SK-N-DZ (cell line): ENCODE results near the gene HTR3B.
"Not testable (repeated sequence)": the region's sequence is repeated elsewhere in the genome, so short reads cannot be mapped to it uniquely, and the experiment has no call there.

Source experiments
- DNase-seq: peaks from one replicate; pipeline ENCODE4 v3.0.0-alpha.2; 2015; ENCODE audit warnings: low spot score

Gene HTR3B

DNA sequence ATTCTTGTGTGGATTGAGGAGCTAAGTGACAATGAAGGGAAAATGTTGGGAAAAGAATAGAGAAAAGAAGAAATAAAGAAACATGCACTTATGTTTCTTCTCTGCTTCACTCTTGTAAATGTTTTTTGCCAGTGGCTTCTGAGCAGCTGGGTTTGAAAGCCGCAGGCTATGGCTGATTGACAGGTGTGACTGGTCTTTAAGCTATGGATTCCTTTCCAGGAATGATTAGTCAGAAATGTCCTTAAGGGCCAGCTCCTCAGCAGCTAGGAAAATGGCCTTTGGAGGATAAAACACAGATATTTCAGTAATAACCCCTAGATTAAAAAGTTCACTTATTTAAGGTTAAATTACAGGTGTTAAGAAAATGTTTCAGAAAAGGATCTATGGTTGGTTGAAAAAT lies 22.7 kb upstream of the HTR3B start:
- DNase-seq, result no peak

- DNase-seq, result no peak
Observed at GRCh38 chr11:113884361-113884836, 20.2 kb upstream of the HTR3B start.

DNA sequence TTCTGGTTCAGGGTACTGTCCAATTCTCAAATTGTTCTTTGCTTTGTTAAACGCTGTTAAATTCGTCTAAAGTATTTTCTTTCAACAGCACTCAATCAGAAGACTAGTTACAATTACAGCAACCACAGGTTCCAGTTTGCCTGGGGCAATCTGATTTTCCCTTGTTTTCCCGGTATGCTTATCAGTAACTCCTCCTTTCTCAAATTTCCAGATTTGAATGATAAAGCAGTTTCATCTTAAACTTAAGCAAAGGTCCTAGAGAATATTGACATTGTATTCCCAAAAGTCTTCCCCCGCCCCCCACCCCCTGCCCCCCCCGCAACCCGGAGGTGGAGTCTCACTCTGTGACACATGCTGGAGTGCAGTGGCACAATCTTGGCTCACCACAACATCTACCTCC lies 18.7 kb upstream of the HTR3B start:
- DNase-seq, result no peak

DNA sequence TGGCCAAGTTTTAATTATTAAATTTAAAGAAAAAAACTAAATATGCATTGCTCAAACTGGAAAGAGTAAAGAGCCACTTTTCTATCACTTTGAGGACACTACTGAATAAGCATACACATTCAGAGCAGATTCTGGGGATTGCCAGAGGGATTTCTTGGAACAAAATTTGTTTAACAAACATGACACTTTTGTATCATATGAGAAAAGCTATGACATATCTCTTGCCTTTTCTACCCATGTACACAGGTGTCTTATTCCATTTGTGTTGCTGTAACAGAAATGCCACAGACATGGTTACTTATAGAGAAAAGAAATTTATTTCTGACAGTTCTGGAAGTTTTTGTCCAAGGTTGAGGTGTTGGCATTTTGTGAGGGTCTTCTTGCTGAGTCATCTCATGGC lies 15.7 kb upstream of the HTR3B start:
- no peak for DNase-seq

DNA sequence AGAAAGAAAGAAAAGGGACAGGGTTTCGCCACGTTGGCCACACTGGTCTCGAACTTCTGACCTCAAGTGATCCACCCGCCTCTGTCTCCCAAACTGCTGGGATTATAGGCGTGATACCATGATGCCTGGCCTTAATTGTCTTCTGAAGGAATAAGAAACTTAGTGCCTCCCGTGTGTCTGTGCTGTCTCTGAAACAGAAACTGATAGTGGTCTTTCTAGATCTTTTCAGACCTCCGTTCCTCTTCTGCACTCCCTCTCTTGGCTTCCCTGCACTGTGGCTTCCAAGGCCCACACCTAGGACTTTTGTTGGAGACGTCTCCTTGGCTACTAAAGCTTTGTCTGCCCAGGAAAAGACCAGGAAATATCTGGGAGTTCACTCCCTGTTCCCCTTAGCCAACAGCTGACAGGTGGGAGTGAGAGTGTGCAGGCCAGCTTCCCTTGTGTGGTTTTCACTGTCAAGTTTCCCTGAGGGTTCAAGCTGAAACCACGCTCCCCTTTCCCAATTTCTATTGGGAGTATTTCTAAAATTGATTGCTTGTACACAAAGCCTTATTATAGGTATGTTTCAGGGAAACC lies 10.1 kb upstream of the HTR3B start:
- no peak for DNase-seq

DNA sequence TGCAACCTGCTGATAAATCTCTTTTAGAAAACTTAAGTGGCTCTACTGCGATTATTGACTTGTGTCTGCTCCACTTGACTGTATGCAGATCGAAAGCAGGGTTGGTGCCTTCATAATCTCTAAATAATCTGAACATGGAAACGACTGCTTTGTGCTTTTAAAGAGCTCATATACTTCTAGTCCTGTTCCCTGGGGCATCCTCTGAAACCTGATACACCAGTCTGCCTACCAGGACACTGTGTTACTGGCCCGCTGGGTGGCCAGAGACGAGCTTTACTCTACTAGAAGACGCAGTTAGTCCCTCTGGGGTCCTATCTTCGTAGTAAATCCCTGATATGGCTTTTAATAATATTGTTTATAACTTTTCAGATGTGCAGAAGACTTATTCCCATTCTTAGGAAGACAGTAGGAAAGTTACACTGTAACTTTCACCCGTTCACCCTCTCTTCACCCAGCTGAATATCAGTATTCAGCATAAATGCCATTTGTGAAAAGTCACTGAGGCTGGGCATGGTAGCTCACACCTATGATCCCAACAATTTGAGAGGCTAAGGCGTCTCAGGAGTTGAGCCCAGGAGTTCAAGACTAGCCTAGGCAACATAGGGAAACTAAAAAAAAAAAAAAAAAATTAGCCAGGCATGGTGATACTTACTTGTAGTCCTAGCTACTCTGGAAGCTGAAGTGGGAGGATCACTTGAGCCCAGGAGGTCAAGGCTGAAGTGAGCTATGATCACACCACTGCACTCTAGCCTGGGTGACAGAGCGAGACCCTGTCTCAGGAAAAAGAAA lies 9.0 kb upstream of the HTR3B start:
- DNase-seq, result peak; percentile 77

DNA sequence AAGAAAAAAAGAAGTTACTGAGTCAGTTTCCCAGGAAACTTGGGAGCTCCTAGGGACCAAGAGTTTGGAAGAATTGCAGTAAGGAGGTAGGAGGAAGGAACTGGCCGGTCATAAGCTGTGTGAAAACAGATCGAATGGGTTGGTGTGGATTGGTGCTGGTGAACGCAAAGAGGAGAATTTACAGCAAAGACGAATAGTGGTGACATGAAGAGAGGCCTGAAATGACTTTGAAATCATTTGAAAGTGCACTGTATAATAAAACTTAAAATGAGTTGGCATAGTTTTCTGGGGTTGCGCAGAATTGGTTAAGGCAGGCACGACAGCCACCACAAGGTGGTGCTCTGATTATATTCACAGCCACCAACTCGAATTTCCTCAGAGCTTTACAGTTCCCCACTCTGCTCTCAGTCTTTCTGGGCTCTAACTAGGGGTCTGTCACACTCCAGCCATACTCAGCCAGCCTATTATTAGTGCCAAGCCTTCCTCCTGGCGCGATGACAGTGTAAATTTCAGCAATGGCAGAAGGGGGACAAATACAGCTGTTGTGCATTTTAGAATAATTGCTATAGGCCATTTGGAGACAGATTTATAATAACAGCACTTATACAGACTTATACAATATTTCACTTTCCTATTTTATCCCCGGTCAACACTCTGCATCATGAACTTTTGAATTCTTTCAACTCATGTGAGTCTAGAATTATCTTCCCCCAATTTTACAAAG lies 8.3 kb upstream of the HTR3B start:
- peak; percentile 34 for DNase-seq

GRCh38 chr11:113901141-113901540 lies 3.5 kb upstream of the HTR3B start:
- no peak for DNase-seq

GRCh38 chr11:113906038-113906437 lies 1.4 kb downstream of the HTR3B start:
- peak; percentile 29 for DNase-seq

GRCh38 chr11:113906516-113906915 lies 1.9 kb downstream of the HTR3B start:
- DNase-seq, result no peak

- DNase-seq, result no peak
Observed at GRCh38 chr11:113907152-113907551, 2.6 kb downstream of the HTR3B start.

- DNase-seq, result no peak
Observed at GRCh38 chr11:113907681-113908080, 3.1 kb downstream of the HTR3B start.

DNA sequence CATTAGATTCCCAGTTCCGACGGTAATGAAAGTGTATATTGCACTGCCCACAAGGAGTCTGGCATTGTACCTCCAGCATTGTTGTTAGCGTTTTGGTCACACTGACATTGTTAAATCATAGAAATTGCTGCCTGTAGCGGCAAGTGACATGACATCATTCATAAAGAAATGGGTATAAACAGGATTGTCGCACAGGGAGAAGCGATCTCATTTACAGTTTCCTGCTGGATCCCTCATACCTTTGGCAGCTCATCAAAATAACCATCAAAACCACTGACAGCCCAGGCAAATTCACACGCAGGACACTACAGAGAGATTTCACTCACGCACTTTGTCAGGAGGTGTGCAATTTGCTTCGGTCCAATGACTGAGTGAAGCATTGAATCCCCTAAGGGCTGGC lies 3.5 kb downstream of the HTR3B start:
- no peak for DNase-seq

- DNase-seq, result not testable (repeated sequence)
Observed at GRCh38 chr11:113911491-113911890, 6.9 kb downstream of the HTR3B start.

DNA sequence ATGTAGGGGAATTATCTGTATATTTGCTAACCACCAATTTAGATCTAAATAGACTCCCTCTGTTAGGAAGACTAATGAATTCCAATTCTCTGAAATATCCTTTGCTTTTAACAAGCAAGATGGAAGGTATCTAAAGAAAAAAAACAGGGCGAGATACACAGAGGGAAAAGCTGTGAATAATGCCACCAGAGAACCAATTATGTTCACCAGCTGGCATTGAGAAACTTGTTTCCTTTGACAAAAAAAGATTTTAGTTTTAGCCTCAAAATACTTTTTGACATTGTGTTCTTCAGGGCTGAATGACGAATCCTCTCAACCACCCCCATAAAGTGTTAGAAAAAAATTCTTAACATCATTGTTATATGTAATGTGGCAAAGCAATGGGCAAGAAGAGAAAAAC lies 19.0 kb downstream of the HTR3B start:
- DNase-seq, result no peak

DNA sequence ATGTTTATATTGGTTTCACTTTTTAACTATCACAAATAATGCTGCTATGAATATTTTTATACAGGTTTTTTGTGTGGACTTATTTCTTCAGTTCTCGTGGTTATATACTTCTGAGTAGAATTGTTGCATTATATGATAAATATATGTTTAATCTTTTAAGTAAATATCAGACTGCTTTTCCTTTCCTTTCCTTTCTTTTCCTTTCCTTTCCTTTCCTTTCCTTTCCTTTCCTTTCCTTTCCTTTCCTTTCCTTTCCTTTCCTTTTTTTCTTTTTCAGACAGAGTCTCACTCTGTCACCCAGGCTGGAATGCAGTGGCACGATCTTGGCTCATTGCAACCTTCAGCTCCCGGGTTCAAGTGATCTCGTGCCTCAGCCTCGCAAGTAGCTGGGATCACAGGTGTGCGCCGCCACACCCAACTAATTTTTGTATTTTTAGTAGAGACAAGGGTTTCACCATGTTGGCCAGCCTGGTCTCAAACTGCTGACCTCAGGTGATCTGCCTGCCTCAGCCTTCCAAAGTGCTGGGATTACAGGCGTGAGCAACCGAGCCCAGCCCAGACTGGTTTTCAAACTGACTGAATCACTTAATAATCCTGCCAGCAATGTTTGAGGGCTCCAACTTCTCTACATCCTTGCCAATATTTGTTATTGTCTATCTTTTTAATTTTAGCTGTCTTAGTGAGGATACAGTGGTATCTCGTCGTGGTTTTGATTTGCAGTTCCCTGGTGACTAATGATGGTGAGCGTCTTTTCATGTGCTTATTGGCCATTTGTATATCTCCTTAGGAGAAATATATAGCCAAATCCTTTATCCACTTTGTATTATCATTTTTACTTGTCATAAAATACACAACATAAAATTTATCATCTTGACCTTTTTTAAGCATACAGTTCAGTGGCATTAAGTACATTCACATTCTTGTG lies 21.9 kb downstream of the HTR3B start:
- DNase-seq, result no peak

GRCh38 chr11:113928311-113928710 lies 23.7 kb downstream of the HTR3B start:
- no peak for DNase-seq

- no peak for DNase-seq
Observed at GRCh38 chr11:113932788-113933187, 28.2 kb downstream of the HTR3B start.

GRCh38 chr11:113934193-113934592 lies 29.6 kb downstream of the HTR3B start:
- not testable (repeated sequence) for DNase-seq

DNA sequence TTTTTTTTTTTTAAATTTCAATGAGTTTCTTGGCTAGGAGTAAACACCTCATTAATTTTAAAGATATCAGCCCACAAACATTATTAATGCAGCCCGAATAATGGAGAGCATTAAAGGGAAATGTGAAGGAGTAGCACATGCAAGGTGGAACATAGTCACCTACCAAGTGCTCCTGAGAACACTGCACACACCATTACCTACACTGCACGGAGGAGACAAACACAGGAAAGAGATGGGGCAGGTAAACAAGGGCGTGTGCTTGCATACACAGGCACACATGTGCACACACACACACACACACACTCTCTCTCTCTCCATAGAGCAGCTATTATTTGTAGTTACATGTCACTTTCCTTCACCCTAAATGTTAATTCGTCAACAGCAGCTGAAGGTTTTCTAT lies 30.2 kb downstream of the HTR3B start:
- no peak for DNase-seq

- no peak for DNase-seq
Observed at GRCh38 chr11:113935858-113936257, 31.3 kb downstream of the HTR3B start.

DNA sequence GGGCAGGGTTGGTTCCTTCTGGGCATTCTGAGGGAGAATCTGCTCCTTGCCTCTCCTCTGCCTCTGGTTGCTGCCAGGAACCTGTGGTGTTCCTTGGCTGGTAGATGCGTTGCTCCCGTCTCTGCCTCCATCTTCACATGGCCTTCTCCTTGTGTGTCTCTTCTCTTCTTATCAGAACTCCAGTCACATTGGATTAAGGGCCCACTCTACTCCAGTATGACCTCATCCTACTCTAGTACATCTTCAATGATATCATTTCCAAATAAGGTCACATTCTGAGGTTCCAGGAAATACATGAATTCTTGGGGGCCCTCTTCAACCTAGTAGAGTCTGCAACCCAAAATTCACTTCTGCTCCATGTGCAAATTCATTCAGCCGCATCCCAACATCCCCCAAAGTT lies 33.3 kb downstream of the HTR3B start:
- DNase-seq, result no peak
